SH-SY5Y (cell line): ENCODE results near the gene SPCS2.

Experiments used
- GATA2 ChIP-seq: IDR thresholded peaks from 2 replicates; pipeline ENCODE4 v1.6.1; 2011; ENCODE audit warnings: mild to moderate bottlenecking, low read depth, low read length
- GATA3 ChIP-seq: IDR thresholded peaks from 2 replicates; pipeline ENCODE4 v1.6.1; 2011; ENCODE audit warnings: low read depth, mild to moderate bottlenecking, low read length, moderate library complexity

- TF ChIP-seq GATA3 (no peak), GATA2 (no peak)
Observed at GRCh38 chr11:74941492-74941891, 7.6 kb upstream of the SPCS2 start.
